ENCODE results near the gene CADM3. TPM values are rescaled to one million over a fixed set of nuclear protein-coding genes. Genes with fewer than 3 reads are reported as not detected.

Gene CADM3
- total and polyA plus RNA-seq, 2 donors (not counting 1 experiment from before 2014, with no cell fraction given), result 0.32 to 0.33 TPM

- no peak for ATAC-seq (ENCODE audit: low read depth)
- DNase-seq, result no peak
- H3K27me3 Mint-ChIP-seq, result peaks cover 46% of the 10 kb centered on the region
- Histone ChIP-seq H3K27me3 (replicated peaks in 1 of 4; ENCODE audit: control extremely low read depth in 1 of 4, control insufficient read depth in 3 of 4, insufficient read depth in 4 of 4, low read length in 3 of 4) (peaks cover 0 to 13% (median 8%) of the 10 kb centered on the region in 4 experiments), H3K79me2 (ENCODE audit: control insufficient read depth, insufficient read depth, low read length) (no peaks in the 10 kb centered on the region), H4K20me1 (ENCODE audit: control insufficient read depth, insufficient read depth, low read length, poor library complexity, severe bottlenecking) (no peaks in the 10 kb centered on the region), H3K9me3 (ENCODE audit: control extremely low read depth in 1 of 3, control insufficient read depth in 2 of 3, insufficient read depth in 1 of 3, low read length in 2 of 3) (peaks cover 0 to 18% (median 6%) of the 10 kb centered on the region in 3 donors), H3K36me3 (replicated peaks in 1 of 2; ENCODE audit: control extremely low read depth in 1 of 2, control insufficient read depth in 1 of 2, extremely low read depth in 1 of 2, insufficient read depth in 2 of 2, low read length in 1 of 2) (no peaks in the 10 kb centered on the region), H3K4me3 (ENCODE audit: control extremely low read depth in 1 of 5, extremely low read depth in 1 of 5, insufficient read depth in 1 of 5, low read depth in 2 of 5, low read length in 4 of 5) (no peak overlapping the region), H3K4me2 (replicated peaks; ENCODE audit: low read depth, low read length, poor library complexity, severe bottlenecking) (no peak overlapping the region), H2AFZ (ENCODE audit: insufficient read depth, low read depth, low read length, poor library complexity, severe bottlenecking) (no peak overlapping the region), H3K9ac (ENCODE audit: low read length) (no peak overlapping the region), H3K4me1 (ENCODE audit: control insufficient read depth in 2 of 2, insufficient read depth in 2 of 2, low read length in 2 of 2) (no peaks in the 10 kb centered on the region), H3K27ac (ENCODE audit: low read length in 2 of 2) (no peak overlapping the region)
- ChIA-PET POLR2A (no interaction called here), CTCF (no interaction called here)
- peaks cover 4% of the 10 kb centered on the region for H3K9me3 Mint-ChIP-seq (ENCODE audit: insufficient read depth)
- no peak overlapping the region for H3K27ac Mint-ChIP-seq
- intact Hi-C loops (cut with micrococcal nuclease), result no loop called here
- TF ChIP-seq, protein P1, sequence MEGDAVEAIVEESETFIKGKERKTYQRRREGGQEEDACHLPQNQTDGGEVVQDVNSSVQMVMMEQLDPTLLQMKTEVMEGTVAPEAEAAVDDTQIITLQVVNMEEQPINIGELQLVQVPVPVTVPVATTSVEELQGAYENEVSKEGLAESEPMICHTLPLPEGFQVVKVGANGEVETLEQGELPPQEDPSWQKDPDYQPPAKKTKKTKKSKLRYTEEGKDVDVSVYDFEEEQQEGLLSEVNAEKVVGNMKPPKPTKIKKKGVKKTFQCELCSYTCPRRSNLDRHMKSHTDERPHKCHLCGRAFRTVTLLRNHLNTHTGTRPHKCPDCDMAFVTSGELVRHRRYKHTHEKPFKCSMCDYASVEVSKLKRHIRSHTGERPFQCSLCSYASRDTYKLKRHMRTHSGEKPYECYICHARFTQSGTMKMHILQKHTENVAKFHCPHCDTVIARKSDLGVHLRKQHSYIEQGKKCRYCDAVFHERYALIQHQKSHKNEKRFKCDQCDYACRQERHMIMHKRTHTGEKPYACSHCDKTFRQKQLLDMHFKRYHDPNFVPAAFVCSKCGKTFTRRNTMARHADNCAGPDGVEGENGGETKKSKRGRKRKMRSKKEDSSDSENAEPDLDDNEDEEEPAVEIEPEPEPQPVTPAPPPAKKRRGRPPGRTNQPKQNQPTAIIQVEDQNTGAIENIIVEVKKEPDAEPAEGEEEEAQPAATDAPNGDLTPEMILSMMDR (IDR thresholded peaks at IDR 0.05), result no peak
- TF ChIP-seq EZH2 (IDR thresholded peaks at IDR 0.05; ENCODE audit: borderline replicate concordance, insufficient read depth, low read depth, low read length, poor library complexity, severe bottlenecking), result no peak
- H3K4me1 Mint-ChIP-seq, result no peaks in the 10 kb centered on the region
- 58% methylated on average over 6 of the region's 8 CpGs for WGBS (ENCODE audit: insufficient coverage)
- H3K4me3 Mint-ChIP-seq, result no peak overlapping the region
These were observed 79.3 kb downstream of the CADM3 start for GRCh38 chr1:159250638-159251216.

Small RNA genes lying within 50 kb of the gene (small RNA-seq; reads per million reads assigned to genes)
- not detected for gene RNA5SP60 (ENCODE audit: insufficient read length, low read depth, low replicate concordance)

Other genes with a start within 250 kb of the CADM3 start
- gene PYHIN1, start 240.1 kb upstream of the CADM3 start, total RNA-seq, result 12.0 and 13.9 TPM in 2 replicates
- 5.5 and 8.6 TPM in 2 replicates for gene PYHIN1, start 240.1 kb upstream of the CADM3 start, polyA plus RNA-seq
- 150 and 176 TPM in 2 replicates for gene IFI16, start 161.7 kb upstream of the CADM3 start, total RNA-seq
- 89.0 and 112 TPM in 2 replicates for gene IFI16, start 161.7 kb upstream of the CADM3 start, polyA plus RNA-seq
- gene AIM2, start 94.8 kb upstream of the CADM3 start, total RNA-seq, result 68.4 and 72.1 TPM in 2 replicates
- 14.4 and 40.4 TPM in 2 replicates for gene AIM2, start 94.8 kb upstream of the CADM3 start, polyA plus RNA-seq
- gene ACKR1, start 33.3 kb downstream of the CADM3 start, total RNA-seq, result not detected in 2 replicates
- gene ACKR1, start 33.3 kb downstream of the CADM3 start, polyA plus RNA-seq, result 0.04 and 0.19 TPM in 2 replicates
- gene FCER1A, start 130.7 kb downstream of the CADM3 start, total RNA-seq, result not detected in 2 replicates
- 0.66 and 0.69 TPM in 2 replicates for gene FCER1A, start 130.7 kb downstream of the CADM3 start, polyA plus RNA-seq